Measurements from ENCODE around the gene PHETA2. TPM values are rescaled to one million over a fixed set of nuclear protein-coding genes. Genes with fewer than 3 reads are reported as not detected.
"Not testable (repeated sequence)": the region's sequence is repeated elsewhere in the genome, so short reads cannot be mapped to it uniquely, and the experiment has no call there.

PHETA2 gene
- total RNA-seq, 1 donor from 2014 or later, result 17.3 TPM

DNA sequence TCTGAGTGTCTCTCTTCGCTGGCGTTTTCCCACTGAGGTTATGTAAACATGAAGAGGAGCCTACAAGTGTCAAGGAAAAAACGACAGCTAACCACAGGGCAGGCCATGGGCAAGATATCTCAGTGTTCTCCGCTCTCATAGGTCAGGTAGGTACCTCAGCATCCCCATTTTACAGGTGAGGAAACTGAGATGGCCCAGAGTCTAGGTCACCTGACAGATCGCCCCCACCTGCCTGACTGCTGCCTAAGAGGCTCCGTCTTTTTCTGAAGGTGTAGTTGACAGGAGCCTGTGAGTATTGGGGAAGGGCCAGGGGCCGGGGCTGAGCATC, 17.4 kb downstream of the PHETA2 start:
- no peak for DNase-seq (ENCODE audit: extremely low read depth, low read depth, low spot score)

DNA sequence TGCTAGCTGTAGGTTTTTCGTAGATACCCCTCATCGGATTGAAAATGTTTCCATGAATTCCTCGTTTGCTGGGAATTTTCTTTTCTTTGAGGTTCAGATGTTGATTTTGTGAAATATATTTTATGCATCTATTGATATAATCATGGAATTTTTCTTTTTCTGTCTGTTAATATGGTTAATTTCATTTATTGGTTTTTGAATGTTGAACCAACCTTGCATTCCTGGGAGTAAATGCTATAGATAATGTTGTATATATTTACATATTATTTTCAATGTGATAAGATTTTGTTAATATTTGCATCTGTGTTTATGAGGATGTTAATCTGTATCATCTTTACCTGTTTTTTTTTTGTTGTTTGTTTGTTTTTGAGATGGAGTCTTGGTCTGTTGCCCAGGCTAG, 27.2 kb downstream of the PHETA2 start:
- DNase-seq (ENCODE audit: extremely low read depth, low read depth, low spot score), result no peak

DNA sequence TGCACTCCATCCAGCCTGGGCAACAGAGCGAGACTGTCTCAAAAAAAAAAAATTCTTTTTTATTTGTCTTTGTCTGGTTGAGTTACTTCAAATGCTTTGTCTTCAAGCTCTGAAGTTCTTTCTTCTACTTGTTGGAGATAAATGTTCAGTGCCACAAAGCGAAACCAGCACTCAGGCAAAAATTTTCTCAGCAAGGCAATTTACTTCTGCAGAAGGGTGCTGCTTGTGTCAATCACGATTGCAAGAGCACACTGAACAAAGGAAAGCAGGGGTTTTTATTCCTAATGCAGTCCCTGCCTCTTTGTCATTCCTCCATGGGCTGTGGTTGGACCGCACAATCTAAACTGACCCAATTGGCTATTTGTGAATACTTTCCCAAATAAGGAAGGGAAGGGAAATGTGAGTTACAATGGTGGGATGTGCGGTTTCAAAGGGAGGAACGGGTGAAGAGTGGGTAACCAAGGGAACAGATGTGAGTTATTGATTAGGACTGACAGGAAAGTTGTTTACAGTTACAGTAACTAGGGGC, 30.3 kb downstream of the PHETA2 start:
- DNase-seq (ENCODE audit: extremely low read depth, low read depth, low spot score), result not testable (repeated sequence)

DNA sequence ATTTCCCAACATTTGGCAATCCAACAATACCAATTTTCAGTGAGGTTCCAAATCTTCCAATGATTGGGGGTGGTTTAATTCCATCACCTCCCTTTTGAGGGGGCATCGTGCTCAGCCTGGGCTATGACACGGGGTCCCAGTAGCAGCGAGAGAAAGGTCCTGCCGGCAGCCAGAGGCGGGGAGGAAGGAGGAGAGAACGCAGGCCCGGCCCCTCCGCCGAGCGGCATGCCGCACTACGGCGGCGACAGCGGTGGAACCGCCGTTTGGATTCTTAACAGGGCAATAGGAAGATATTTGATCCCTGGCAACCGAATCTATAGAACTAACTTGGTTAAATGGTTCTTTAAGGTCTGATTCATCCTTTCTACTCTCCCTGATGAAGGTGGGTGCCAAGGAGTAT, 34.8 kb downstream of the PHETA2 start:
- DNase-seq (ENCODE audit: extremely low read depth, low read depth, low spot score), result no peak

DNA sequence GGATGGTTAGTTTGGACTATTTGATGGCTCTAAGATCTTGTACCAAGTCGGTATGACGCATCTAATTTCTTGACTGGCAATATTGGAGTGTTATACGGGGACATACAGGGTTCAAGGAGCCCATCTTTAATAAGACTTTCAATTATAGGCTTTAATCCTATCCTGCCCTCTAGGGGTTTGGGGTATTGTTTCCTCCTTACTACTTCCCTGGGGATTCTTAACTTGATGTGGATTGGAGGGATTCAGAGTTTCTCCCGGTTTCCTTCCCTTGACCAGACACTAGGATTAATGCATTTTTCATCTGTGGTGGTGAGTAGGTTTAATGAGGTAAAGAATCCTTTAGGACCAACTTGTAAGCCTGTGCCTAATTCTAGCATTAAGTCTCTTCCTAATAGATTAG, 37.8 kb downstream of the PHETA2 start:
- DNase-seq (ENCODE audit: extremely low read depth, low read depth, low spot score), result no peak

DNA sequence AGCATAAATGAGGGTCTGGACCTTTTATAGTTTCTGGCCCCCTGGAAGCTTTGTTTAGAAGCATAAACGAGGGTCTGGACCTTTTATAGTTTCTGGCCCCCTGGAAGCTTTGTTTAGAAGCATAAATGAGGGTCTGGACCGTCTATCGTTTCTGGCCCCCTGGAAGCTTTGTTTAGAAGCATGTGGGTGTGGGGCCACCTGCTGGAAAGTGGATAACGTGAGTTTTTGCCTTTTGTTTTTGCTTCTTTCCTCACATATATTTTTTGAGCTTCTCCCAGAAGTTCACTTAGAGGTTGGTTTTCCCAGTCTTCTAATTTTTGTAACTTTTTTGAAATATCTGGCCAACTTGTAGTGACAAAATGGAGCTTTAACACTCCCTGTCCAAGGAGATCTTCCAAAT, 38.7 kb downstream of the PHETA2 start:
- not testable (repeated sequence) for DNase-seq (ENCODE audit: extremely low read depth, low read depth, low spot score)

DNA sequence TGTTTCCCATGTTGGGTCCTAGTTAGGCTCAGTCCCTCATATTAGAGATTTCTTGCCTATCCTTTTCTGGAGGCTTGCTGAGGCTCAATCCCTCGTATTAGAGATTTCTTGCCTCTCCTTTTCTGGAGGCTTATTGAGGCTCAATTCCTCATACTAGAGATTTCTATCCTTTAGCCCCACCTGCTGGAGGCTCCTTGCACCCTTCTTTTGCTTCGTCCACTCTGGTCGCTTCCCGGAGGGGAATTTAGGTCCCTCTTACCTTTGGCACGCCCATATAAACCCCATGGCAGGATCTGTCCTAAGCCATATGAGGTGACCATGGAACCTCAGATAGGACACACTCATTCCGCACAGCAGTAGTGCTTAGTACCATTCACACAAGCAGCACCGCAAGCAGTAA, 40.7 kb downstream of the PHETA2 start:
- DNase-seq (ENCODE audit: extremely low read depth, low read depth, low spot score), result no peak

DNA sequence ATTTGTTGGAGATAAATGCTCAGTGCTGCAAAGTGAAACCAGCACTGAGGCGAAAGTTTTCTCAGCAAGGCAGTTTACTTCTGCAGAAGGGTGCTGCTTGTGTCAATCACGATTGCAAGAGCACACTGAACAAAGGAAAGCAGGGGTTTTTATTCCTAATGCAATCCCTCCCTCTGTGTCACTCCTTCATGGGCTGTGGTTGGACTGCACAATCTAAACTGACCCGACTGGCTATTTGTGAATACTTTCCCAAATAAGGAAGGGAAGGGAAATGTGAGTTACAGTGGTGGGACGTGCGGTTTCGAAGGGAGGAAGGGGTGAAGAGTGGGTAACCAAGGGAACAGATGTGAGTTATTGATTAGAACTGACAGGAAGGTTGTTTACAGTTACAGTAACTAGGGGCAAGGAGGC, 41.4 kb downstream of the PHETA2 start:
- not testable (repeated sequence) for DNase-seq (ENCODE audit: extremely low read depth, low read depth, low spot score)

DNA sequence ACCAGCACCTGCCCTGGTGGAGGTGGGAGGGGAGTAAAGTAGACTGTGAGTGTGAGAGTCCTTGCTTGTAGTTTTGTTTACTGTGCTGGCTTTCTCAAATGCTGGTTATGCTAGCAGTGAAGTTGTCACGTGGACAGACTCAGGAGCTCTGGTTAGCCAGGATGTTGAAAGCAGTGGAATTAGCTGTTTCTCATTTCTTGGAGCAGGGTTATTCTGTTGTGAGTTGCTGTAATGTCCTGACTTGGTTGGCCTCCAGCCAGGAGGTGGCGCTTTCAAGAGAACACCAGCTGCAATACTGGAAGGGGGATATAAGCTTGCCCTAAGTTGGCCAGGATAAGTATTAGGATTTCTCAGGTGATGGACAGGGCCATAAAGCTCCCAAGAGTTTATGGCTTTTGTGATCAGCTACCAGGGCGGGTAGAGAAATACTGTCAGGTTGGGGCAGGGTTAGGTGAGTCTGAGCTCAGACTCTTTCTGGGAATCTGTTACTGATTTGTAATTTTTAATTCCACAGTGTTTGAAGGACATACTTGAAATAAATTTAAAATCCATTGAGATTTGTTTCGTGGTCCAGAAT, 42.9 kb downstream of the PHETA2 start:
- DNase-seq (ENCODE audit: extremely low read depth, low read depth, low spot score), result no peak

DNA sequence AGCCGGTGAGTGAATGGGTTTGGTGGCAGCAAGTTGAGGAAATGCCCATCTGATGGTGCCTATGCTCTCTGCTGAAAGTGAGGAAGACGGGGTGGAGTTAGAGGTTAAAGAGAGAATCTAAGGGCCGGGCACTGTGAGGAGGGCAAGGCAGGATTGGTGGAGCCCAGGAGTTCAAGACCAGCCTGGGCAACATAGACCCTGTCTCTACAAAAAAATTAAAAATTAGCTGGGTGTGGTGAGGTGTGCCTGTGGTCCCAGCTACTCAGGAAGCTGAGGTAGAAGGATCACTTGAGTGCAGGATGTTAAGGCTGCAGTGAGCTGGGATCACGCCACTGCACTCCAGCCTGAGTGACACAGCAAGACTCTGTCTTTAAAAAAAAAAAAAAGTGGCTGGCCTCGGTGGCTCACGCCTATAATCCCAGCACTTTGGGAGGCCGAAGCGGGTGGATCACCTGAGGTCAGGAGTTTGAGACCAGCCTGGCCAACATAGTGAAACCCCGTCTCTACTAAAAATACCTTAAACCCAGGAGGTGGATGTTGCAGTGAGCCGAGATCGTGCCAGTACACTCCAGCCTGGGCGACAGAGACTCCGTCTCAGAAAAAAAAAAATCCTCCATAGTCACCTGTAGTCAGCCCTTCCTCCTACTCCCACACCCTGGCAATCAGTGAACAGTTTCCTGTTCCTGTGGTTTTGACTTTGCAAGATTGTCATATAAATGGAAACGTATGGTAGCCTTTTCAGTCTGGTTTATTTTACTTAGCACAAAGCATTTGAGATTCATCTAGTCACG, 46.4 kb downstream of the PHETA2 start:
- DNase-seq (ENCODE audit: extremely low read depth, low read depth, low spot score), result not testable (repeated sequence)

DNA sequence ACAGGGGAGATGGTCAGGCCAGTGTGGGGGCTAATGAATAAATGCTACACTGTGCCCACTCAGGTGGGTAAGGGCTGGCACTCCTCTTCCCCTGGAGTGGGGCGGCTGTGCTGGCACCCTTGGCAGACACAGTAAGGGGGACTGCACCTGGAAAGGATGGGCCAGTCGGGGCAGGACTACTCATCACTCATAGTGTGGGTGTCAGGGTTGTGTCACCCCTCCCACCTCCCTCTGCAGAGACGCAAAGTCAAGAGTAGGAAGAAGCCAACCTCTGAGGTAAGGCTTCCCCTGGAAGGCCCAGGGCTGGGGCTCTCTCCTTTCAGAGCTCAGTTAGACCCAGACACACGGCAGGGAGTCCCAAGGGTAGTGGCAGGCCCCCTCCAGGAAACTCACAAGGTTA, 49.5 kb downstream of the PHETA2 start:
- not testable (repeated sequence) for DNase-seq (ENCODE audit: extremely low read depth, low read depth, low spot score)

DNA sequence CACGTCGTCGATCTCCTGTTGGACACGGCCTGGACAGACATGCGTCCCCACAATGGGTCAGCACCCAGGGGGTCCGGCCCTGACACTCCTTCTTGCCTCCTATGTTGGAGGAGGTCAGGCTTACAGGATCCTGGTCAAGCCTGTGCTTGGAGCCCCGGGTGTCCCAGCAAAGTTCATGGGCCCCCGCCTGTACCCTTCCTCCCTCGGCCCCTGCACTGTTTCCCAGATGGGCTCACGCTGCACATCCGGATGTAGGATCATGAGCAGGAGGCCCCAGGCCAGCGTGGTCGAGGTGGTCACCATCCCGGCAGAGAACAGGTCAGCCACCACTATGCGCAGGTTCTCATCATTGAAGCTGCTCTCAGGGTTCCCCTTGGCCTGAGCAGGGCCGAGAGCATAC, 53.6 kb downstream of the PHETA2 start:
- no peak for DNase-seq (ENCODE audit: extremely low read depth, low read depth, low spot score)

DNA sequence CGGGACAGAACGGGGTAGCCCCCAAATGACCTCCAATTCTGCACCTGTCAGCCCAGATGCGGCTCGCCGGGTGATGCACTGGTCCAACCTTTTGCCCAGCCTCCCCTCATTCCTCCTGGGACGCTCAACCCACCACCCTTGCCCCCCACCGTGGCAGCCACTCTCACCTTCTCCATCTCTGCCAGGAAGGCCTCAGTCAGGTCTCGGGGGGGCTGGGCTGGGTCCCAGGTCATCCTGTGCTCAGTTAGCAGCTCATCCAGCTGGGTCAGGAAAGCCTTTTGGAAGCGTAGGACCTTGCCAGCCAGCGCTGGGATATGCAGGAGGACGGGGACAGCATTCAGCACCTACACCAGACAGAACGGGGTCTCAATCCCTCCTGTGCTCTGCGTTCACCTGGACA, 54.0 kb downstream of the PHETA2 start:
- not testable (repeated sequence) for DNase-seq (ENCODE audit: extremely low read depth, low read depth, low spot score)

Other genes with a start within 250 kb of the PHETA2 start
- 78.9 and 100 TPM in 2 replicates for gene SREBF2, start 241.1 kb upstream of the PHETA2 start, total RNA-seq
- gene SHISA8, start 159.2 kb upstream of the PHETA2 start, total RNA-seq, result not detected in 2 replicates
- gene TNFRSF13C, start 147.4 kb upstream of the PHETA2 start, total RNA-seq, result not detected in 2 replicates
- 10.2 and 10.4 TPM in 2 replicates for gene CENPM, start 127.1 kb upstream of the PHETA2 start, total RNA-seq
- 0.12 TPM in 1 of 2 replicates, not detected in the other for gene SEPTIN3, start 104.8 kb upstream of the PHETA2 start, total RNA-seq
- gene WBP2NL, start 75.5 kb upstream of the PHETA2 start, total RNA-seq, result 0.41 and 0.97 TPM in 2 replicates
- gene NAGA, start 3.4 kb upstream of the PHETA2 start, total RNA-seq, result 33.4 and 41.9 TPM in 2 replicates
- gene SMDT1, start 5.5 kb downstream of the PHETA2 start, total RNA-seq, result 5.8 and 7.6 TPM in 2 replicates
- gene NDUFA6, start 16.5 kb downstream of the PHETA2 start, total RNA-seq, result 50.3 and 104 TPM in 2 replicates
- 0.76 TPM in 1 of 2 replicates, not detected in the other for gene CYP2D6, start 56.6 kb downstream of the PHETA2 start, total RNA-seq
- 20.1 and 24.3 TPM in 2 replicates for gene TCF20, start 196.4 kb downstream of the PHETA2 start, total RNA-seq

Data from glomerular endothelial cell (primary cell).